HCT116 (cell line): ENCODE data around the gene CRMP1.

Experiments used
- CTCF ChIP-seq, 3 experiments: fragments of 200-600 bp in 1 of 3; sonication (generic) in 1 of 3; IDR thresholded peaks in 2 of 3; conservative IDR thresholded peaks in 1 of 3; 2 replicates each; pipeline ENCODE4 v1.5.1; 2012 to 2017; ENCODE audit warnings: low read depth in 2 of 3, low read length in 2 of 3, antibody characterized with exemption in 1 of 3, borderline replicate concordance in 1 of 3, control low read depth in 1 of 3, mild to moderate bottlenecking in 1 of 3, mixed read lengths in 1 of 3, mixed run types in 1 of 3, moderate library complexity in 1 of 3; ENCODE audit not compliant: insufficient read depth in 1 of 3
- ELF1 ChIP-seq: IDR thresholded peaks from 2 replicates; pipeline ENCODE4 v1.6.1; 2012; ENCODE audit warnings: low read depth, borderline replicate concordance
- EZH2 ChIP-seq: fragments of 200-600 bp; sonication (generic); IDR thresholded peaks from 2 replicates; pipeline ENCODE4 v1.6.1; 2017; ENCODE audit warnings: antibody characterized with exemption, mixed run types
- JUND ChIP-seq: IDR thresholded peaks from 2 replicates; pipeline ENCODE4 v1.6.1; 2012
- MAX ChIP-seq: IDR thresholded peaks from 2 replicates; pipeline ENCODE4 v1.6.1; 2012
- POLR2A ChIP-seq: IDR thresholded peaks from 2 replicates; pipeline ENCODE4 v1.7.0; 2011; ENCODE audit warnings: borderline replicate concordance; ENCODE audit not compliant: insufficient read depth, insufficient read length; ENCODE audit errors: extremely low read depth
- POLR2AphosphoS5 ChIP-seq: IDR thresholded peaks from 2 replicates; pipeline ENCODE4 v1.6.1; 2011; ENCODE audit warnings: mild to moderate bottlenecking, low read depth, low read length, moderate library complexity
- RAD21 ChIP-seq: IDR thresholded peaks from 2 replicates; pipeline ENCODE4 v1.6.1; 2012; ENCODE audit warnings: low read depth, mild to moderate bottlenecking
- SP1 ChIP-seq: IDR thresholded peaks from 2 replicates; pipeline ENCODE4 v1.6.1; 2012; ENCODE audit warnings: low read depth

GRCh38 chr4:5816851-5817375 is 76.0 kb downstream of the CRMP1 start:
- TF ChIP-seq POLR2AphosphoS5, result no peak
- no peak for TF ChIP-seq EZH2
- no peak for TF ChIP-seq CTCF (IDR thresholded peaks at IDR 0.05 in 2 of 3, conservative IDR thresholded peaks at IDR 0.05 in 1 of 3; ENCODE audit: borderline replicate concordance in 1 of 3, insufficient read depth in 1 of 3, low read depth in 2 of 3, low read length in 2 of 3)
- no peak for TF ChIP-seq POLR2A
- TF ChIP-seq MAX, result no peak
- no peak for TF ChIP-seq JUND
- TF ChIP-seq RAD21, result no peak
- no peak for TF ChIP-seq SP1
- TF ChIP-seq ELF1, result no peak
